ENCODE data around the gene ASB15.

DNA sequence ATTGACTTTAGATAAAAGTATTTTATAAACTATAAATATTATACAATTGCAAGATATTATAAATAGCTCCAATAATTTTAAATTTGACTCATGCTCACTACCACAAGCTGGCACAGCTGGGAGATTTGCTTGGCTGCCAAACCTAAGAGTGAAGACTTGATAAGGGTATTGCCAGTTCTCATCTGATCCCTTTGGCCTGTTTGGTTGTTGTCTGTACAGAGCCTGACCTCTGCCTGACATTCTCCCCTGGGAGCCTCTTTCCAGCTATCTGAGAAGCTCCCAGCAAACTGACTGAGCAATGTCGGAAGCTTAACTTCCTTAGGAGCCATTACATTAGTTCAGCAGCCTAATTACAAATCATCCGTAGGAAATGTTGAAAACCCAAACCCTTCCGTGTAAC lies 43.9 kb downstream of the ASB15 start:
- no peak for TF ChIP-seq POLR2A (IDR thresholded peaks at IDR 0.05)
- TF ChIP-seq, protein P1, sequence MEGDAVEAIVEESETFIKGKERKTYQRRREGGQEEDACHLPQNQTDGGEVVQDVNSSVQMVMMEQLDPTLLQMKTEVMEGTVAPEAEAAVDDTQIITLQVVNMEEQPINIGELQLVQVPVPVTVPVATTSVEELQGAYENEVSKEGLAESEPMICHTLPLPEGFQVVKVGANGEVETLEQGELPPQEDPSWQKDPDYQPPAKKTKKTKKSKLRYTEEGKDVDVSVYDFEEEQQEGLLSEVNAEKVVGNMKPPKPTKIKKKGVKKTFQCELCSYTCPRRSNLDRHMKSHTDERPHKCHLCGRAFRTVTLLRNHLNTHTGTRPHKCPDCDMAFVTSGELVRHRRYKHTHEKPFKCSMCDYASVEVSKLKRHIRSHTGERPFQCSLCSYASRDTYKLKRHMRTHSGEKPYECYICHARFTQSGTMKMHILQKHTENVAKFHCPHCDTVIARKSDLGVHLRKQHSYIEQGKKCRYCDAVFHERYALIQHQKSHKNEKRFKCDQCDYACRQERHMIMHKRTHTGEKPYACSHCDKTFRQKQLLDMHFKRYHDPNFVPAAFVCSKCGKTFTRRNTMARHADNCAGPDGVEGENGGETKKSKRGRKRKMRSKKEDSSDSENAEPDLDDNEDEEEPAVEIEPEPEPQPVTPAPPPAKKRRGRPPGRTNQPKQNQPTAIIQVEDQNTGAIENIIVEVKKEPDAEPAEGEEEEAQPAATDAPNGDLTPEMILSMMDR (IDR thresholded peaks at IDR 0.05 in 8 of 11, conservative IDR thresholded peaks at IDR 0.05 in 3 of 11), result no peak

All from spleen (tissue), 7 donors.